ENCODE data around the gene COL6A1.

The COL6A1 gene

DNA sequence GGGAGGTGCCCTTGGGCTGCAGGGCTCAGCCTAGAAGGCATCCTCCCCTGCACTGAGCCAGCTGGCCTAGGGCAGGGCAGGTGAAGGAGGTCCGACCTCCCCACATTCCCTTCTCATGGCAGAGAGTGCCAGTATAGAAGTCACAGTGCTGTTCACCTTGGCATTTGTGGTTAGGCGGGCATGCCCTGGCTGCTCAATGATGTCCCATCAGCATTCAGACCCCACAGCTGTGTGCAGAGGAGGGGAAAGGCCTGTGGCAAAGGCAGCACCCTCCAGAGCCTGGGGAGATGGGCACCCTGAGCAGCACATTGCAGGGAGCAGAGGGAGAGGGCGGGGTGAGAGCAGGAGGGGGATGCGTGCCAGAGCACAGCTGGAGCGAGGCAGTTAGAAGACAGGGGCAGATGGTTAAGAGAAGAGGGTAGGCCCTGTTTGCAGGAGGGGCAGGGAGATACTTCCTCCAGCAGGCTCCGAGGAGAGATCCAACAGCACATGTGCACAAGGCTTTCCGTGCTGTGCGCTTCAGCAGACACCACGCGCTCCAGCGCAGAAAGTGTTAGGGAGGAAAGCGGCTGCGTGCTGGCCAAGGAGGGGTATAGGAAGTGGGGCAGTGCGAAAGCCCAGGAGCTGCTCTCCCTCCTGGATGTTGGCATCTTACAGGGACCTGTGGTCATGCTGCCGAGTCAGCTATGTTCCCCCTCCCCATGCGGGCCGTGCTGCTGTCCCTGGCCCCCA, 43.7 kb upstream of the COL6A1 start:
- no peak for DNase-seq
- Histone ChIP-seq H3K4me1 (no peaks in the 10 kb centered on the region), H3K36me3 (peaks cover 10% of the 10 kb centered on the region), H3K4me3 (ENCODE audit: low read depth, low read length) (no peak overlapping the region), H3K9me3 (peaks cover 9% of the 10 kb centered on the region), H3K27me3 (no peaks in the 10 kb centered on the region)
- TF ChIP-seq, protein P1, sequence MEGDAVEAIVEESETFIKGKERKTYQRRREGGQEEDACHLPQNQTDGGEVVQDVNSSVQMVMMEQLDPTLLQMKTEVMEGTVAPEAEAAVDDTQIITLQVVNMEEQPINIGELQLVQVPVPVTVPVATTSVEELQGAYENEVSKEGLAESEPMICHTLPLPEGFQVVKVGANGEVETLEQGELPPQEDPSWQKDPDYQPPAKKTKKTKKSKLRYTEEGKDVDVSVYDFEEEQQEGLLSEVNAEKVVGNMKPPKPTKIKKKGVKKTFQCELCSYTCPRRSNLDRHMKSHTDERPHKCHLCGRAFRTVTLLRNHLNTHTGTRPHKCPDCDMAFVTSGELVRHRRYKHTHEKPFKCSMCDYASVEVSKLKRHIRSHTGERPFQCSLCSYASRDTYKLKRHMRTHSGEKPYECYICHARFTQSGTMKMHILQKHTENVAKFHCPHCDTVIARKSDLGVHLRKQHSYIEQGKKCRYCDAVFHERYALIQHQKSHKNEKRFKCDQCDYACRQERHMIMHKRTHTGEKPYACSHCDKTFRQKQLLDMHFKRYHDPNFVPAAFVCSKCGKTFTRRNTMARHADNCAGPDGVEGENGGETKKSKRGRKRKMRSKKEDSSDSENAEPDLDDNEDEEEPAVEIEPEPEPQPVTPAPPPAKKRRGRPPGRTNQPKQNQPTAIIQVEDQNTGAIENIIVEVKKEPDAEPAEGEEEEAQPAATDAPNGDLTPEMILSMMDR (IDR thresholded peaks at IDR 0.05; ENCODE audit: low read depth, low read length) = no peak

DNA sequence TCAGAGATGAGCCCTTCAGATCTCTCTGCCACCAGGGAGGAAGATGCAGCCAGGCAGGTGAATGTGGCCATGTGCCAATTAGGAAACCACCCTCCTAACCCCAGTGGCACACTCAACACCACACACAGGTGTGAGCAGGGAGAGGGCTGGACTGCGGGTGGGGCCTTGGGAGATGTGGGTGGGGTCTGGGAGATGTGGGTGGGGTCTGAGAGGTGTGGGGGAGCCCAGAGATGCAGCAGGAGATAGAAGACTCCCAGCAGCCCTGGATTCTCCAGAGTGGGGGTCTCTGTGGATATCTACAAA, 43.2 kb upstream of the COL6A1 start:
- no peak for DNase-seq
- H3K4me1 ChIP-seq = no peaks in the 10 kb centered on the region
- TF ChIP-seq, protein P1 (IDR thresholded peaks at IDR 0.05; ENCODE audit: low read depth, low read length) = no peak
- H3K27me3 ChIP-seq = no peaks in the 10 kb centered on the region
- H3K9me3 ChIP-seq = peaks cover 9% of the 10 kb centered on the region
- no peak overlapping the region for H3K4me3 ChIP-seq (ENCODE audit: low read depth, low read length)
- peaks cover 13% of the 10 kb centered on the region for H3K36me3 ChIP-seq

DNA sequence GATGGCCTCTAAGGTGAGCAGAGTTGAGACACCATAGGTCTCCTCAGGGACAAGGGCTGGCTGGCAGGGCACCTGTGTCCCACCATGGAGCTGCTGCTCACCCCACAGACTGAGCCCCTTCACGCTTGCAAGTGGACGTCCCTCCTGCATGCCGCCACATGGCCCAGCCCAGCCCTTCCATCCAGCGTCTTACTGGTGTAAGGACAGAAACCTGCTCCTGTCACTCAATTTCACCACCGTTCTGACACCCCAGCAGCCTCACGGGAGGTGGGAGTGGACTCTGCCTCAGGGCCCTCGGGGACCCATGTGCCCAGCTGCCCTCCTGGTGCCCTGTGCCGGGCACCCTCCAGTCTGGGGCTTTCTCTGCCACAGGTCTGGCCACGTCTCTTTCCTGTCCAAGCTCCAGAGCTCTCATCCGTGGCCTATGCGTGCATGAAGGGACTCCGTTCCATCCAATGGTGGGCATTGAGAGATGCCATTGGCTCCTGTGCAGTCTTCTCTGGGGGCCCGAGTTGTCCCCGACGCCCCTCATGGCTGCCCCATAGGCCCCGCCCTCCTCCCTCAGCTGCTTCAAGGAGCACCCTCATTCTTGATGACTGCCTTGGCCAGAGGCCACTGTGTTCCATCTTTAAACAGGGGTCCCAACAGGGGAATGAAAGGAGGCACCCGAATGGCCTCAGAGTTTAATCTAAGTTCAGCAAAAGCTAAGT, 42.6 kb upstream of the COL6A1 start:
- Histone ChIP-seq H3K9me3 (peaks cover 9% of the 10 kb centered on the region), H3K27me3 (no peaks in the 10 kb centered on the region), H3K4me1 (no peaks in the 10 kb centered on the region), H3K36me3 (peaks cover 15% of the 10 kb centered on the region), H3K4me3 (ENCODE audit: low read depth, low read length) (no peak overlapping the region)
- TF ChIP-seq, protein P1 (IDR thresholded peaks at IDR 0.05; ENCODE audit: low read depth, low read length) = no peak
- DNase-seq = no peak

DNA sequence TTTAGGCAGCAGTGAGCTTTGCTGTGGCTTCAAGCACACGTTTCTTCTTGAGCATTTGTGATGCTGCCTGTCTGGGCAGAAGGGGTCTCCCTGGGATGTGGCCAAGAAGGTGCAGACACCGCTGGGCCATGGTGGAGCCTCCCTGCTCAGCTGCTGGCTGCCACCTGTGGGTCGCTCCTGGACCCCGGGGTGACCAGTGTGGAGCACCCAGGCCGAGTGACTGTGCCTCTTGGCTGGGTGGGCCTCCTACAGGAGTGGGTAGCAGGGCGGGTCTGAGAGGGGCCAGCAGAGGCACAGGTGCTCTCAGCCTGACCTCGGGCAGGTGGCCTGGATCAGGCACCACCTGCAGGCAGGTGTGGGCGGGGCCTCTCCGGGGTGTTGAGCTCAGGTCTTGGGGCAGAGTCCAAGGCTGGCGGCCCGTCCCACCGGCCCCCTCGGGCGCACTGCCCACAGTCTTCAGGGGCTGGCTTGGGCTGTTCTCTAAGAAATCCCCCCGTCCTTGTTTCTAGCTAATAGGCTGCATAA, 42.0 kb upstream of the COL6A1 start:
- Histone ChIP-seq H3K4me1 (no peaks in the 10 kb centered on the region), H3K27me3 (no peaks in the 10 kb centered on the region), H3K36me3 (peaks cover 15% of the 10 kb centered on the region), H3K9me3 (peaks cover 9% of the 10 kb centered on the region), H3K4me3 (ENCODE audit: low read depth, low read length) (no peak overlapping the region)
- TF ChIP-seq, protein P1 (IDR thresholded peaks at IDR 0.05; ENCODE audit: low read depth, low read length) = no peak
- DNase-seq = no peak

DNA sequence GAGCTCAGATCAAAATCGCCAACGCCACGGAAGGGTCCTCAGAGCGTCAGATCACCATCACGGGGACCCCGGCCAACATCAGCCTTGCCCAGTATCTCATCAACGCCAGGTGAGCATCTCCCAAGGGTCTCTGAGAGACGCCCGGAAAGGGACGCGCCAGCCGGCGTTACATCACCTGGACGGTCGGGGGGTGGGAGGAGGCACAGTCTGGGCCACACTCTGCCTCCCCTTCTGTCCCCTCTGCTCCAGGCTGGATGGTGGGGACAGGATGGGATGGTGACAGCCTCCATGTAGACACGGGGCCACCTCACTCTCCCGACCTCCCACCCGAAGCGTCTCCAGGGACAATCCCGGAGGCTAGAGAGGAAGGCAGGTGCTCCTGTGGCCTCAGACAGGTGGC, 41.5 kb upstream of the COL6A1 start:
- H3K4me1 ChIP-seq = no peaks in the 10 kb centered on the region
- peaks cover 9% of the 10 kb centered on the region for H3K9me3 ChIP-seq
- H3K4me3 ChIP-seq (ENCODE audit: low read depth, low read length) = no peak overlapping the region
- no peak for DNase-seq
- TF ChIP-seq, protein P1 (IDR thresholded peaks at IDR 0.05; ENCODE audit: low read depth, low read length) = no peak
- peaks cover 15% of the 10 kb centered on the region for H3K36me3 ChIP-seq
- H3K27me3 ChIP-seq = no peaks in the 10 kb centered on the region
